Right forelimb (tissue), 1 donor: ENCODE measurements around the gene IGF2BP3.
"Not testable (repeated sequence)": the region's sequence is repeated elsewhere in the genome, so short reads cannot be mapped to it uniquely, and the experiment has no call there.

Experiments
- DNase-seq: peaks from one replicate; pipeline ENCODE4 v3.0.0-alpha.2; 2018

IGF2BP3 gene

DNA sequence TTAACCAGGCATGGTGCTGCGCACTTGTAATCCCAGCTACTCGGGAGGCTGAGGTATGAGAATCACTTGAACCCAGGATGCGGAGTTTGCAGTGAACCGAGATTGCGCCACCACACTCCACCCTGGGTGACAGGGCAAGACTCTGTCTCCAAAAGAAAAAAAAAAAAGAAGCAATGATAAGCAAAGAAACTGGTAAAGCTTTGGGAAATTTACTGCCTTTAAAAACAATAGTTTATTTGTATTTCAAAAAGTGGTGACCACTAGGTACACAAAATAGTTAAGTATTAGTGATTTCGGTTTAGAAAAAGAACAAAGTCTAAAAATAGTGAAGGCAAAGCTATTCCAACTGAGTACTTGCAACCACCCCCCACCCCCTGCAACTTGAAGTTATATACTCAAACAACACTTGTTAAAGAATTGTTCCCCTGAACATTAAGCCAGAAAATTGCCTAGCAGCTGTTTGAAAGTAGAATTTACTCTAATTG, 133.4 kb downstream of the IGF2BP3 start:
- no peak for DNase-seq

- no peak for DNase-seq
Observed at GRCh38 chr7:23336086-23336485, 134.2 kb downstream of the IGF2BP3 start.

GRCh38 chr7:23335621-23336020, 134.7 kb downstream of the IGF2BP3 start:
- no peak for DNase-seq

- no peak for DNase-seq
Observed at GRCh38 chr7:23335136-23335535, 135.2 kb downstream of the IGF2BP3 start.

GRCh38 chr7:23334482-23335056, 135.7 kb downstream of the IGF2BP3 start:
- no peak for DNase-seq

- no peak for DNase-seq
Observed at GRCh38 chr7:23333671-23334246, 136.5 kb downstream of the IGF2BP3 start.

DNA sequence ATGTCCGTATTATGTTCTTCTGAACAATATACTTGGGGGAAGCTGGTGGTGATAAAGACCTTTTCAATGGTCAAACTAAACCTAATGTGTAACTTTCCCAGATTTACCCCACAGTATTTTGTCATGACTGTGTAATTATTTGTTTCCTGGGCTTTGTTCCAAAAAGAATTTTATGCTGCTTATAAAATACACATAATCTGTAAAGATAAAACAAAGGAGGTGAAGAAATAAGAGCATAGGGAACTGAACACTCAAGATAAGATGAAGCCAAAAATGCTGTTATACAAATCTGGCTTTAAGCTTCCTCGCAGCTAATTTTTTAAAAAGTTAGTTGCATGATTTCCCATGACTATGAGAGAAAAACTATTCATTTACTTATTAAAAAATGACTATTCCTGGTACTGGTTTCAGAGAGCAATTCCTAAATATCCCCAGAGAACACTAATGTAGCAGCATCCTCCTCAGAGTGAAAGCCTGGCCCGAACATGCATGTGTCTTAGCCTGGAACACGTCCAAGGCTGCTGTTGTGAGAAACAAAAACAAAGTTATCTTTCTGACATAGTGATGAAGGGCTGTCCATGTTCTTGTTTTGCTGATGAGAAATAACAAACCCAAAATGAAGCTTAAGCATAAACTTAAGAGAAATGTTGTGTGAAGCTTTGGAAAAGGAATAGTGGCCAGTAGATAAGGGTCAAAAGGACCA, 137.2 kb downstream of the IGF2BP3 start:
- DNase-seq: peak; percentile 51

DNA sequence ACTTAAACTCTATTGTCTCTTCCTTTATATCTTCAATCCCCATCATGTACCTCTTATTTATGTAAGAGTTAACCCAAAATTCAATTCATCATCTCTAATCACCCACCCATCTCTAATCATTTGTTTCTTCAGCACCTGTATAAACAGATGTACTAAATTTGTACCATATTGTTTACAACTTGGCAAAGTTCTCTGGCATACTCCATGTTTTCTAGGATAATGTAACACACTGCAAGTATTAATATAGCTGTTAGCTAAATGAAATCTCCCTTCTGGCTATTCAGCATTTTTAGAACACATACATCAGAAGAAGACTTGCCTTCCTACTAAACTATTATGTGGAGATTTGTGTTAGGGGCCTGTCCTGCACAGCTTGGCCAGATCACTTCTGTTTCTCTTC, 138.1 kb downstream of the IGF2BP3 start:
- DNase-seq: no peak

- DNase-seq: no peak
Observed at GRCh38 chr7:23331132-23331531, 139.2 kb downstream of the IGF2BP3 start.

DNA sequence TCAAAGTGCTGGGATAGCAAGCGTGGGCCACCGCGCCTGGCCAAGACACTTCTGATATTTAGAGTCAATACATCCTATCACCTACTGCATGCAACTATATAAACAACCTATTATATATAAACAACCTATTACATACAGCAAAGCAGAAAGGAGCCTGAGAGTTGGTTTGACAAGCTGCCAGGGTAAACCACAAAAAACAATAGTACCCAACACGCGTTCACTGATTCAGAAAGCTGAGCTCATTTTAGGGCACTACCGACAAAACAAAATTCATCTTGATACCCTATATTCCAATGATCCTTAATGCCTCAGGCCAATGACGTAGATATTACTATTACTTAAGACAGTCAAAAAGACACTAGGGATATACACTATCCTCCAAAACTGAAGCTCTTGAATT, 154.9 kb downstream of the IGF2BP3 start:
- no peak for DNase-seq

DNA sequence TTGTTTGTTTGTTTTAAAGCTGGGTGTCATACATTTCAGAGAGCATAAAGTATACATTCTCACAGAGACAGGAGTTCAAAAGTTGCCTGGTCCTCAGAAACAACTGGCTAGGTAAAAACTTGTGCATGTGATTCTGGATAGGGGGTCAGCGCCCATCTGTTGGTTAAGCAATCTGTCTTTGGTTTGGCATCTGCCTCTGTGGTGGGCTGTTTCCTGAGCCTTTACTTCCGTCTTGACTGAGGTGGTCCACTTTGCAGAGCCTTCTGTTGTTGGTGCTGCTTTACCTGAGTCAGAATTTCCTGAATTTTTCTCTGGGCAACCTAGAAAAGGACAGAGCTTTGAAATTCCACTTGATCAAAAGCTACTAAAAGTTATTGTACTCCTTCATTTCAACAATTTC, 158.2 kb downstream of the IGF2BP3 start:
- DNase-seq: not testable (repeated sequence)

- DNase-seq: no peak
Observed at GRCh38 chr7:23308754-23309153, 161.5 kb downstream of the IGF2BP3 start.

- DNase-seq: no peak
Observed at GRCh38 chr7:23306936-23307521, 163.3 kb downstream of the IGF2BP3 start.

GRCh38 chr7:23299770-23300300, 170.5 kb downstream of the IGF2BP3 start:
- no peak for DNase-seq

- peak; percentile 96 for DNase-seq
Observed at GRCh38 chr7:23298885-23299769, 171.2 kb downstream of the IGF2BP3 start, which contains the start of gene MALSU1. Gene MALSU1 (plus strand): TSS chr7:23299339. CDS start chr7:23299353, 14 bp downstream.

DNA sequence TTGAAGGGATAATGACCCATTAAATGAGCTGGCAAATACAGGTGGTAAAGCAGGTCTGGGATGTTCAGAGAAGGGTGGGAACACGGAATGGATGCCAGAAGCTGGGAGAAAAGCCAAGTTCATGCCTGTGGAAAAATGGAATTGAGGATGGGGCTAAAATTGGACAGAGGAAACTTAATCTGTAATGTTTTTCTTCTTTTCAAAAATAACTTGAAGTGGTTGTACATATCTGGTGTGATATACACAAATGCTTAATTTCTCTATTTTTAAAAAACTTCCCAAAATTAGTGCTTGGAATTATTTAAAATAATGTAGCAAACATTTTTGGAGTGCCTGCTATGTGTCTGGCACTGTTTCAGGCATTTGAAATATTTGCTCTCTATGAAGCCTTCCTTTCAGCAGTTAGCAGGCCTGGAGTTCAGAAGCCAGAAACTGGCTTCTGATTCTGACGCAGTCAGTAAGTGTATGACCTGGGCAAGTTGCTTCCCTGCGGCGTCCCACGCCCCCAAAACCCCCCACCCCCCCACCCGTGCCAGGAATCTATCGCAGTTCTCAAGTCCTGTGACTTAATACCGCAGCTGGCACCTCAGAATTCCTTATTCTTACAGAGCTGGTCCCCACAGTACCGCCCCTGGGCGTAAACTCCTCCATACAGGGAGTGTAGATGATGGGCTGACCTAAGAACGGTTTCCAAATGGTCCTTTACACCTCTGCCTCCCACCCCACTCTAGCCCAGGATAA, 172.0 kb downstream of the IGF2BP3 start:
- peak; percentile 53 for DNase-seq

- no peak for DNase-seq
Observed at GRCh38 chr7:23295401-23295697, 174.9 kb downstream of the IGF2BP3 start.

DNA sequence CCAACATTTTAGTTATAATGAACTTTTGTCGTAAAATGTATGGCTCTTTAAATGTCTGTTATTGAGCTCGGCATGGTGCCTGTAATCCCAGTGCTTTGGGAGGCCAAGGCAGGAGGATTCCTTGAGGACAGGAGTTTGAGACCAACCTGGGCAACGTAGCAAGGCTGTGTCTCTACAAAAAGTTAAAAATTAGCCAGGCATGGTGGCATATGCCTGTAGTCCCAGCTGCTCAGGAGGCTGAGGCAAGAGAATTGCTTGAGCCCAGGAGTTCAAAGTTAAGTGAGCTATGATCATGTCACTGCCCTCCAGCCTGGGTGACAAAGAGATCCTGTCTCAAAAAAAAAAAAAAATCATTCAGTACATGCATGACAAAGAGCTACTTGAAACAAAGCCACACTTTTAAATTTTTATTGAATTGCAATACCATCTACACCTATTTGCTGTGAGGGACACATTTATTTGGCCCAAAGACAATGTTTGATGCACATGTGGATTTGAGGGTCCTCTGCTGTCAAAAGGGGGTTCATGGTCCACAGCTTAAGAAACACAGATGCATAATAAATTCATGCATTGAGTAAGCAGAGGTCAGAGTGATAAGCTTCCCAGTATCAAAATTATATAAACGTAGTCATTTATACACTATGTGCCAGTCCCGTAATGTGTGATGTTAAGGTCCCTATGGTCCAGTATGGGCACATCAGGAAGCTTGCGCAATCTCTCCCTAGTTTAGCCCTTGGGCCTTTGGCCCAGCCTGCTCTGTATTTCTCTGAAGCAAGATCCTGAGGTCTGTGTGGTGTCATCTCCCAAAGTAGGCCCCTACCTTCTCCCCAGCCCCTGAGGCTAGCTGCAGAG, 175.5 kb downstream of the IGF2BP3 start:
- no peak for DNase-seq

DNA sequence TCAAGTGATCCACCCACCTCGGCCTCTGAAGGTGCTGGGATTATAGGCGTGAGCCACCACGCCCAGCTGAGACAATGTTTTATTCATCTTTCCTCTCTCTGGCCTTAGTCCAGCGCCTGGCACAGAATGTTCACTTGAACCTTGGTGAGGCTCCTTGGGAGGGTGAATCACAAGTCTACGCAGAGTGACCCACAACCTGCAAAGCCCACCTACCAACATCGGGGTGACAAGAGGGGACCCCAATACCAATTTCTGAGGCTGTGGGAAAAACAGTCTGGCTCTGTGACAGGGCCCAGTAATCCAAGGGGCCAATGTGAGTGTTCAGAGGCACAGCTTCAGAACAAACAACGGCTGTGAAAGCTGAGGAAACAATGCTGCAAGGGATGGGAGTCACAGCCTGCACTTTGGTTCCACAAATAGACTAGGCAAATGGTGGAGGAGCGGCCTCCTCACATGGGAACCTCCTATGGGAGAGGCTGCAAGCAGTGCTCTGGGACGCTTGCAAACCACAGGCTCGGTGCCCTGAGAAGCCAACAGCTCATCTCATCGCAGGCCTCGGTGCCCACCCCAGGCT, 176.7 kb downstream of the IGF2BP3 start:
- DNase-seq: no peak

DNA sequence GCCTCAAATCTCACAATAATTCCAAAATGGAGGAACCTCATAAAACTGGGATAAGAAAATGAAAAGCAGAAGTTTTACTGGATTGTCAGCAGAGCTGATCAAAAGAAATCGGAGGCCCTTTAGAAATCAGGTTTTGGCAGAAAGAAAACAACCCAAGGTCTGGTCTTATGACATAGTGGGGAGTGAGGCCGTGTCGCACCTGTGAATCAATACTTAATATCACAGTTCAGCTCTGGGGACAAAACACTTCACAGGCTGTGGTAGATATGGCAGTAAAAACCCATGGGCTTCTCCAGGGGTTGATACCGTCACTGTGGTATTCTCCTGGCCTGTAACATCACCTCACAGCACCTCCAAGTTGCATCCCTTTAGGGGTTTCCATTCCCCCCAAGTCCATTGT, 177.7 kb downstream of the IGF2BP3 start:
- DNase-seq: no peak
